ENCODE data around the gene TMTC1.

The TMTC1 gene

GRCh38 chr12:29743801-29744200 is 39.9 kb downstream of the TMTC1 start:
- ChIA-PET POLR2A (no interaction called here), CTCF (interaction anchor here (1.1 to 1.7 kb wide), 2 partner anchors 26 to 144 kb away, joined by 3 to 4 read pairs; no protein-coding TSS in a partner anchor)
- no peak for TF ChIP-seq CTCF (IDR thresholded peaks at IDR 0.05; ENCODE audit: control extremely low read depth, extremely low read depth, low read depth, missing control alignments)
- no peak for DNase-seq (ENCODE audit: extremely low spot score)

- ChIA-PET CTCF (interaction anchor here (1.6 to 1.7 kb wide), 2 partner anchors 9 to 145 kb away, joined by 4 read pairs; no protein-coding TSS in a partner anchor), POLR2A (no interaction called here)
- TF ChIP-seq CTCF (IDR thresholded peaks at IDR 0.05; ENCODE audit: control extremely low read depth, extremely low read depth, low read depth, missing control alignments), result no peak
- no peak for DNase-seq (ENCODE audit: extremely low spot score)
Measured at GRCh38 chr12:29743077-29743476, 40.7 kb downstream of the TMTC1 start.

GRCh38 chr12:29742646-29743045 is 41.1 kb downstream of the TMTC1 start:
- ChIA-PET POLR2A (no interaction called here), CTCF (interaction anchor here (1.6 kb wide), 1 partner anchor 9 kb away, joined by 4 read pairs; no protein-coding TSS in a partner anchor)
- no peak for DNase-seq (ENCODE audit: extremely low spot score)
- TF ChIP-seq CTCF (IDR thresholded peaks at IDR 0.05; ENCODE audit: control extremely low read depth, extremely low read depth, low read depth, missing control alignments), result no peak

GRCh38 chr12:29741342-29742241 is 42.1 kb downstream of the TMTC1 start:
- ChIA-PET CTCF (interaction anchor here (1.6 kb wide), 1 partner anchor 8 kb away, joined by 4 read pairs; no protein-coding TSS in a partner anchor), POLR2A (no interaction called here)
- no peak for DNase-seq (ENCODE audit: extremely low spot score)
- no peak for TF ChIP-seq CTCF (IDR thresholded peaks at IDR 0.05; ENCODE audit: control extremely low read depth, extremely low read depth, low read depth, missing control alignments)

GRCh38 chr12:29739279-29739991 is 44.3 kb downstream of the TMTC1 start:
- ChIA-PET CTCF (interaction anchor here (0.8 to 1.5 kb wide), 3 partner anchors 9 to 16 kb away, joined by 3 to 5 read pairs (median 3); no protein-coding TSS in a partner anchor), POLR2A (no interaction called here)
- DNase-seq (ENCODE audit: extremely low spot score), result no peak
- no peak for TF ChIP-seq CTCF (IDR thresholded peaks at IDR 0.05; ENCODE audit: control extremely low read depth, extremely low read depth, low read depth, missing control alignments)

- no peak for TF ChIP-seq CTCF (IDR thresholded peaks at IDR 0.05; ENCODE audit: control extremely low read depth, extremely low read depth, low read depth, missing control alignments)
- DNase-seq (ENCODE audit: extremely low spot score), result no peak
- ChIA-PET CTCF (interaction anchor here (0.8 kb wide), 1 partner anchor 15 kb away, joined by 3 read pairs; no protein-coding TSS in a partner anchor), POLR2A (no interaction called here)
Measured at GRCh38 chr12:29738365-29738764, 45.4 kb downstream of the TMTC1 start.
